Stimulated activated naive CD4-positive, alpha-beta T cell treated with Interleukin-2 at 50 U/mL for 16 hours (primary cell): ENCODE results near the gene FOXP1.
A peak's percentile ranks its signal among the peaks of the same experiment; 100 is the strongest.

Source experiments
- DNase-seq: peaks from one replicate; lab custom pipeline; 2025; lab: John Stamatoyannopoulos, UW

FOXP1 gene

GRCh38 chr3:71127052-71127831 lies 456.3 kb downstream of the FOXP1 start:
- peak; percentile 38 for DNase-seq

DNA sequence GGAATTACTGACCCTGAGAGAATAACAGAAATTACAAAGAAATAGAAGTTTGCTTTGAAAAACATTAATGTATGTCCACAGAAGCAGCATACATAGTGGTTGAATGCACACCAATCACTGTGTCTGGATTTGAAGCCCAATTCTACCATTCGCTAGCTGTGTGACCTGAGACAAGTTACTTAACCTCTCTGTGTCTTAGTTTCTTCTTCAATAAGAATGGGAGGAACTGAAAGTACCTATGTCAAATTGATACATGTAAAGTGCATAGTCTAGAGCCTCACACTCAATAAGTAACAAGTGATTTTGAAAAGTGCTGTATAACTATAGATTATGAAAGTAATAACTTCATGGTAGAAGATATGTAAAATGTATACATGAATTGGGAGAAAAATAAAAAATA lies 457.8 kb downstream of the FOXP1 start:
- DNase-seq = no peak

GRCh38 chr3:71124048-71124447 lies 459.5 kb downstream of the FOXP1 start:
- DNase-seq = no peak

DNA sequence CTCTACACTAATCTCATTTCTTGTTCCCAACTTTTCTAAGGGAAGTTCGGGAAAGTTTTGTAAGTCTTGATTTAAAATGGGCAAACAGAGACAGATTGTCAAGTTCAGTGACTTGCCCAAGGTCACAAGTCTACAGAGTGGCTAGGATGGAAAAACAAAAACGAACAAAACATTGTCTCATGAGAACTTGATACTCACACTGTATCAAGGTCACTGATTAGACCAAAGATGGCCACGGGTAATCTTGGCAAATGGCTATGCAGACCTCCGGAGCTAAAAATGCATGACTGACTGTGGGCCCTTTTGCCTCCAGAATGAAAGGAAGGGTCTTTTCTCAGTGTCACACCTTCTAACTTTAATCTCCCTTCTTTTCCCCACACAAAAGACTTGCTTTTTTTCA lies 460.9 kb downstream of the FOXP1 start:
- DNase-seq = no peak

DNA sequence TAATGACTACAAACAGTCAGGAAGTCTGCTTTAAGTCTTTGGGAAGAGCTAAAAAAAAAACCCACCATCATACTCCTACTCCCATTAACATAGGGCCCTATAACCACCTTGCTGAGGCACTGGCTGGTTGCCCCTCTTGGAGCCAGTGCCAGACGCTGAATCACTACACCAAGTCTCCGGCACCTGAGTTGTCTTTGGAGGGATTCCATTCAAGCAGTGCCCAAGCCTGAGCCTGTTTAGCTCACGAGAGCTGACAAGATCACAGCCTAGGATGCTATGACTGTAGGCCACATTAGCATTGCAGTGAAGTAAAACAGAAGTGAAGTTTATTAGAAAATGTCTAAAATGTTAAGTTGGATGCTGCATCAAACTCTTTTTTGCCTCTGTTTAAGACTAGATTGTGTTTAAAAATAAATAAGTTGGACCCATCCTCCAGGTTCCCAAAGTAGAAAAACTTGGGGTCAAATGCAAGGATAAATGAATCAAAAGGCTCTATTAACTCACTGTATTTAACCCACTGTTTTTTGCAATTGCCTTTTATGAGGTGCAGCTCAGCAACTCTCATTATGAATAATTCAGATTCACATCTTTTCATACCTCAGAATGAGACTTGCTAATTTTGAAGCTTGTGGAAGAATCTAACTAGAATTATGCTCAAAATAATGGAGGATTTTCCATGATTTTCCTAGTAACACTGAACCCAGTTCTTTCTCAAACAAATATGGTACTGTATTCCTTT lies 461.9 kb downstream of the FOXP1 start:
- no peak for DNase-seq

DNA sequence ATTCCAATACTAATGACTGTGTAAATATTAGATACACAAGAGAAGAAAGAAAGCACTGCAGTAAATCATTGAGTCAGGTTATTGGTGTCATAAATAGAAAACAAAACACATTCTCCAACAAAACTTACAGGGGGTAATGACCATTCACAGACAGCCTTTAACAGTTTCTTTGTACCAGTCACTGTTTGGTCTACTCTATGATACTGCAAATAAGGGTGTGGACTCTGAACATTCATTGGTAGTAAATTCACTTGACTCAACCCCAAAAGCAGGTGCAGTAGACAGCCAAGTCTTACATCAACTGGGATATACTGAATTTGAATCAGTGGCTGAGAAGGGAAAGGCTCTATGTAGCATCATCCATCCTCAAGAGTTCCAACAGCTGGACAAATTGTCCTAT lies 463.5 kb downstream of the FOXP1 start:
- no peak for DNase-seq

- no peak for DNase-seq
These were observed 464.4 kb downstream of the FOXP1 start for GRCh38 chr3:71119171-71119570.

GRCh38 chr3:71118436-71118835 lies 465.1 kb downstream of the FOXP1 start:
- DNase-seq = no peak

DNA sequence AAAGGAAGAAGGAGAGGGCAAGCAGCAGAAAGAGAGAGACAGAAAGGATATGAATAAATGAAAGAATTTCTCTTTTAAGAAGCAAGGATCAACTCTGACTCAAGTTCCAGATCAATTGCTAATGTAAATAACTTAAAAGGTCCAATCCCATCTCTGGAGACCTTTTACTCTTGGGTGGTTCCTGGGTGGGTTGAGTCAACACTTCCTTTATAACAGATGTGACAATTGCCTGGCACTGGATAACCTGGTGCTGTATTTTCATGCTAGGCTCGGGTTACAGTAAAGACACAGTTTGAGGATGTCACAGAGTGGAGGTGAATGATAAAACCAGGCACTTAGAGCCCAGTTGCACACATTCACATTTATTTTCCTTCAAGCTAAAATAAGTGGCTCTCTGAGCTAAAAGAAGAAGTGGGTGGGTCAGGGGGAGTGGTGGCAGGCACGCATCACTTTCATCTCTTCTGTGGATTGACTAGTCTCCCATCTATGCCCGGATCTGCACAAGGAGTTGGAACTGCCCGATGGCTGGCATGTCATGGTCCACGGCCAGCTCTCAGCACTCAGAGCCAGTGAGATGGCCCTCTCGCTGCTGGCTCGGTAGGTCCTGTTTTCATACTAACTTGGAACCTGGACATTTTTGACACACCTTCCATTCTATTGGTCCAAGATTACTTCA lies 465.8 kb downstream of the FOXP1 start:
- no peak for DNase-seq

DNA sequence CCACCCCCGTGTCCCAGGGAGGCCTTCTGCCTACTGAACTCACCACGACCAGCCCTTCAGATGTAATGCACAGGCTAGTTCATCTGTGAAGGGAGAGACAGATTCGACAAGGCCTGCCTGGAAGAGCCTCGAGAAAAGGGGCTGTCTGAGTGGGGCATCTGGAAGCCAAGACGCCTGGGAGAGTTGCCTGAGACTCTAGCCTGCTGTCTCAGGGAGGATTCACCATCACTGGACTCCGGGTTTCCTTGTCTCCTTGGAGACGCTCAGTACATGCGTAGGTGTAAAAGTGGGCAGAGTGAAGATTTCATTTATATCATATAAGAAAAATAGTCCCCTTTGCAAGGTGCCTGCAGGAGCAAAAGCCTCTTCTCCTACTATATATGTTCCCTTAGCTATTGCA lies 468.9 kb downstream of the FOXP1 start:
- DNase-seq = no peak

DNA sequence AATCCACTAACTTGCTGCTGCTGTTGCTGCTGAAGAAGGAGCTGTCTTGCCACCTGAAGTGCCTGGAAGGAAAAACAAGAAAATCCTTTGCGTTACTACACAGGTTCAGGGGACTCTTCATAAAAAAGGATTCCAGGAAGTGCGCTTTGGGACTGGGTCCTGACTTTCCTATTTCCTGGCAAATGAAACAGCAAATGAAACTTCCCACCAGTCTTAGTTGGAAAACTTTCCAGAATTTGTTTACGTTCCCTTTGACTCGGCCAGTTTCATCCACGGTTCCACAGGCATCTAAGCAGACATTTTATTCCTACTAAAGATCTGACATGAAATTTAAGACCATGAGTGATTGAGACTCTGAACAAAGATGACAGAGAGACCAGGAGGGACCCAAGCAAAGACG lies 471.0 kb downstream of the FOXP1 start:
- no peak for DNase-seq

DNA sequence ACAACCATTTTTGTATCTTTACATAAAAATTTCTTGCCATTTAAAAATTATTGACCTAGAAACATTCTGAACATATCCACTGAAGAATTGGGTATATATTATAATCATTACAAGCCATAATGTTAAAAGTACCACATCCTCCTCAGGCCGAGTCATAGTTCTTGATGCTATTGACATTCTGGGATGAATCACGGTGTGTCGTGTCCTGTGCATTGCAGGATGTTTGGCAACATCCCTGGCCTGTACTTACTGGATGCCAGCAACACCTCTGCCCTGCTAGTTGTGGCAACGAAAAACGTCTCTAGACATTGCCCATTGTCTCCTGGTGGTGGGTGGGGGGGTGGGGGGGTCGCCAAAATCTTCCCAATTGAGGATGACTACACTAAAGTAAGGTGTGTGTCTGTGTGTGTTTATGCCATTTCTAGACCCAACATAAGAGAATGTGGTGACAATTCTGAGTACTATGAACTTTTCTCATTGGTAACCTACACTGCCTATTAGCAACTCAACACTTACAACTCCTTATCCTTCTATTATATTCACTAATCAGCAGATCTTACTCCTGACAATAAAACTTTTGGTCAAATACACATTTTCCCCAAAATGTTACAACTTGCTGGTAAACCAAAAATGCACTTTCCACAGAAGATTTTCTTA lies 471.6 kb downstream of the FOXP1 start:
- peak; percentile 16 for DNase-seq

DNA sequence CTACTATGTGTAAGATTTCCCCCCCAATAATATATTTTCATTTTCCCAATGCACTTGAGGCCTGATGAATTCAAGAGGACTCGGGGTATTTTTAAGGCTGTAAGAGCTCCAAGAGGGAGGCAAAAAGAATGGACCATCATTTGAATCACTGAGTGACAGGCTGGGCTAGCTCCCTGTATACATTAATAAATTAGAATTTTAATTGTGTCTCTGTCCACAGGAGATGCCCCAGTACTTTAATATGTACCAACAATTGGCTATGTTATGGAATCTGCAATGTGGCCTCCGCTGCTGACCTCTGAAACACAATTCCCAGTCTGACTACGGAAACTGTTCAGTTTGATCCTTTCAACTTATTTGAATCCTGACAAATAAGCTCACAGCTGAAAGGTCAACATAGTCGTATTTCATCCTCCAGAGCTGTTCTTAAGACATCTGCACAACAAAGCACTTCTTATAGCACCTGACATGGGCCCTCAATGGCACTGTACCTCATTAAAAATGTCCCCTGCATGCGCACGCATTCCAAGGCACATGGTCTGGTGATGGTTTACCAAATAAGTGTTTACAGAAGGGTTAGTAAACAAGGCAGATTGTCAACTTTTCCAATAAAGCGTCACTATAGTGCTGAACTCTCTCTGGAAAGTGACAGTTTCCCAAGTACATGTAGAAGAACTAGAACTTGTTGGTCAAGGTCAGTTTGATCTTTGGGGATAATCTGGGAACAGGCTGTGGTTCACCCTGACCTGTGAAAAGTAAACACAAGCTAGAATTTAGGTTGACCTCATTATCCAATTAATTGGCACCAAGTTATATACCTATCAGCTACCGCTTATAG lies 472.9 kb downstream of the FOXP1 start:
- no peak for DNase-seq

GRCh38 chr3:71109977-71110285 lies 473.6 kb downstream of the FOXP1 start:
- no peak for DNase-seq

DNA sequence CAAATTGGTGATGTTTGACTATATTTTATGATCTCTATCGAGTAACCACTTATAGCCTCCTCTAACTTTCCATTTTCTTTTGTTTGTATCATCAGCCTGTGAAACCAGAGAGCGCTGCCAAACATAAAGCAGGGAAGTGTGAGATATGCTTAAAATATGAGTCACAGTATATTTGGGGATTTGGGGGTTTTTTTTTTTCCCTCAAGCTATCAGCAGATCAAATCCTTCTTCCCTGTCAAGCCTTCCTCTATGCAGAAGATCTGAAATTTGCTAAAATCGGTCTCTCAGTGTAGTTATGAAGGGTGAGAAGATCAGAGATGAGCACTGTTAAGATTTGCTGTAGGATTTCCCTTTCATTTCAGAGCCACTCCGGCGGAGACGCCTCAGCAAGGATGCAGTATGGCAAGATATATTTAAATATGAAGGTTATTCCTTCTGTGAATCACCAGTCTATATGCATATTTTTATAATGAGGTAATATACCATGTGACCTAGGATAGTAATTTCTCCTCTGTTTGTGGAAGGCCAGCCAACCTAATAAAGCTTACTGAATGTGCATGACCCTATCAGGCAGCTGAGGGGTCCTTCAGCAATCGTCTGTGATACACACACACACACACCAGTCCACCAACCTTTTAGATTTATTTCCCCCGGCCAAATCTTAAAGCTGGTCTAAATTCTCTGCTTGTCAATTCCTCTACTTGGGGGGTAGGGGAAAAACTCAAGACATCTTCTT lies 474.1 kb downstream of the FOXP1 start:
- DNase-seq = no peak

DNA sequence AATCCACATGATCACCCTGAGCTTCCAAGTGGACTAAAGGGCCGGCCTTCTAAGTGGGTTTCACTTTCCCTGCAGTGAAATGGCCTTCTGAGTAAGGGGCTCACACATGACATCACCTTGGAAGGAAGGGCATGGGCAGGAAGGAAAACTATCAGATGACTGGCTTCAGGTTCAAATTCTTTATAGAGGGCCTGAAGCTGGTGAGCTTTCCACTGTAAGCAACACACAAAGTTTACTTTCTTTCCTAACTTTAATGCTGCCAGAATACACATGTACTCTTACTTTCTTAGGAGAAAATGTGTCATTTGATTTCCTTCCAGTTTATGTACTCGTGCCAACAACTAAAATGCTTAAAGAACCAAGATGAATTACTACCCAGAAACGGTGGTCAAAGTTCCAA lies 475.6 kb downstream of the FOXP1 start:
- DNase-seq = no peak

- DNase-seq = no peak
These were observed 478.6 kb downstream of the FOXP1 start for GRCh38 chr3:71104976-71105375.

DNA sequence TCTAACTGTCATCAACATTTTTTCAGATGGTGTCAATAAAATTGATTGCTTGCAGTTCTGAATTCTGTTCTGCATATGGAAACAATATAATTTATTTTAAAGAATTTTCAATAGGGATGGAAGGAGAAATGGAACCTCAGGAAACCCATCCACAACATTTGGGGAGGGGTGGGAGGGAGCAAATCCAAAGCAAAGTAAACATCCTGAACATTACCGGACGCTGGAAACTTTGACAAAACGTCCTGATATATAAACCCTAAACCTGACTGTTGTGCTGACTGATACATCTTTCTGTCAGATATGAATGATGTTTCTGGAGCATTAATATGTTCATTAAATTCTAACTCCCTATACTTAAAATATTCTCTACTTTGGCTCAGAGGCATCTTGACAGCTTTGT lies 479.0 kb downstream of the FOXP1 start:
- DNase-seq = no peak

- DNase-seq = no peak
These were observed 479.4 kb downstream of the FOXP1 start for GRCh38 chr3:71104121-71104541.

DNA sequence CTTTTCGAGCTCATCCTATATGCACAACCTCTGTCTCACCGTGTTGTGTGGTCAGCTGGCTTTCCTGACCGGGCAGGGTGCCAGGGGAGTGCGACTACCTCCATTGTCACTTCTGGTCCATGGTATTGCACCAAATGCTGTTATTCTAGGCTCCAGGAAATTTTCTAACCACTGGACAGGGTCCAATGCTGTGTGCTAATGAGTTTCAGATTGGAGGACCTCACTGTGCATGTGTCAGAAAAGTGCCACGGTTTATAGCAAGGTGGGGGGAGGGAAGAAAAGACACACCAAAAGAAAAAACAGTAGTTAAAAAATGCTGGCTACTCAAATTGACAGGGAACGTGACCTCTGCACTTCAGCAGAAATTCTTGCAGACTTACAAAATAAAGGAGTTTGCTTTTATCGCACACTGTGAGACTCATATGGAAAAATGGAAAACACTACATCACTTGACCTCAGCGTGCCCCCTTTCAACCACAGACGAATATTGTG lies 480.1 kb downstream of the FOXP1 start:
- no peak for DNase-seq
